Suppressor macrophage treated with lipopolysaccharide for 1 hour (primary cell): Measurements from ENCODE around the gene MYT1.

Experiments
- DNase-seq, 3 donors: peaks; one replicate each; pipeline ENCODE4 v3.0.0-alpha.2; 2020 to 2022

Gene MYT1

GRCh38 chr20:64196309-64196708 lies 32.1 kb downstream of the MYT1 start:
- DNase-seq = no peak

- no peak for DNase-seq
Measured at GRCh38 chr20:64196847-64197306, 32.6 kb downstream of the MYT1 start.

- DNase-seq = no peak
Measured at GRCh38 chr20:64198347-64198746, 34.1 kb downstream of the MYT1 start.

GRCh38 chr20:64199395-64199794 lies 35.1 kb downstream of the MYT1 start:
- no peak for DNase-seq

GRCh38 chr20:64200740-64201139 lies 36.5 kb downstream of the MYT1 start:
- no peak for DNase-seq

- no peak for DNase-seq
Measured at GRCh38 chr20:64201653-64202052, 37.4 kb downstream of the MYT1 start.

- DNase-seq = peak in 2 of 3 donors; percentile 4
Measured at GRCh38 chr20:64203037-64203777, 39.0 kb downstream of the MYT1 start.

GRCh38 chr20:64205611-64206026 lies 41.4 kb downstream of the MYT1 start:
- no peak for DNase-seq

GRCh38 chr20:64206614-64207013 lies 42.4 kb downstream of the MYT1 start:
- DNase-seq = no peak

- no peak for DNase-seq
Measured at GRCh38 chr20:64207641-64208590, 43.7 kb downstream of the MYT1 start.

- no peak for DNase-seq
Measured at GRCh38 chr20:64209148-64209547, 44.9 kb downstream of the MYT1 start.

- no peak for DNase-seq
Measured at GRCh38 chr20:64210656-64211369, 46.6 kb downstream of the MYT1 start.

- no peak for DNase-seq
Measured at GRCh38 chr20:64211874-64212658, 47.8 kb downstream of the MYT1 start.

GRCh38 chr20:64212755-64213154 lies 48.5 kb downstream of the MYT1 start:
- DNase-seq = no peak

- no peak for DNase-seq
Measured at GRCh38 chr20:64214113-64214512, 49.9 kb downstream of the MYT1 start.

- DNase-seq = no peak
Measured at GRCh38 chr20:64214952-64215351, 50.7 kb downstream of the MYT1 start.

- DNase-seq = no peak
Measured at GRCh38 chr20:64216036-64216435, 51.8 kb downstream of the MYT1 start.

- DNase-seq = no peak
Measured at GRCh38 chr20:64216910-64217309, 52.7 kb downstream of the MYT1 start.

GRCh38 chr20:64217539-64218221 lies 53.4 kb downstream of the MYT1 start:
- DNase-seq = no peak

GRCh38 chr20:64219202-64219601 lies 55.0 kb downstream of the MYT1 start:
- DNase-seq = no peak

- no peak for DNase-seq
Measured at GRCh38 chr20:64219730-64220129, 55.5 kb downstream of the MYT1 start.

GRCh38 chr20:64220420-64220819 lies 56.2 kb downstream of the MYT1 start:
- DNase-seq = no peak
